ENCODE results near the gene TP53AIP1.

GRCh38 chr11:128970598-128971190 is 28.0 kb upstream of the TP53AIP1 start:
- TF ChIP-seq CTCF (conservative IDR thresholded peaks at IDR 0.05), result no peak
- TF ChIP-seq ZFX (IDR thresholded peaks at IDR 0.05), result no peak
